Heart left ventricle (tissue), 16 donors: ENCODE measurements around the gene DNAJB13. TPM values are rescaled to one million over a fixed set of nuclear protein-coding genes. Genes with fewer than 3 reads are reported as not detected.
A peak's percentile ranks its signal among the peaks of the same experiment; 100 is the strongest.

ENCODE experiments used
- ATAC-seq, 4 donors: fragments of 200-7000 bp; cut with Tn5 transposase; one replicate each; pipeline ENCODE4 v1.9.1; 2020 to 2022; ENCODE audit warnings: moderate library complexity in 4 of 4, mild to moderate bottlenecking in 3 of 4, moderate number of reproducible peaks in 1 of 4
- DNase-seq, 5 donors: peaks; one replicate each; pipeline ENCODE4 v3.0.0-alpha.2; 2020
- H3K27ac ChIP-seq, 12 donors: fragments of 200-600 bp; sonication (generic) in 4 of 12; one replicate each; pipeline versions ENCODE4 v1.5.0 to v1.8.0; 2016 to 2022; ENCODE audit warnings: mild to moderate bottlenecking in 2 of 12
- H3K27me3 ChIP-seq, 9 donors: fragments of 200-600 bp; sonication (generic) in 2 of 9; one replicate each; pipeline versions ENCODE4 v1.5.1 to v1.8.0; 2016 to 2022; ENCODE audit warnings: mild to moderate bottlenecking in 3 of 9
- H3K36me3 ChIP-seq, 9 donors: fragments of 200-600 bp; sonication (generic) in 2 of 9; one replicate each; pipeline versions ENCODE4 v1.5.0 to v1.8.0; 2018 to 2022; ENCODE audit warnings: mild to moderate bottlenecking in 2 of 9
- H3K4me1 ChIP-seq, 12 donors: fragments of 200-600 bp; sonication (generic) in 4 of 12; one replicate each; pipeline versions ENCODE4 v1.5.0 to v1.8.0; 2016 to 2022; ENCODE audit warnings: mild to moderate bottlenecking in 3 of 12
- H3K4me3 ChIP-seq, 12 donors: fragments of 200-600 bp; sonication (generic) in 4 of 12; one replicate each; pipeline versions ENCODE4 v1.5.0 to v1.8.0; 2017 to 2022; ENCODE audit warnings: mild to moderate bottlenecking in 9 of 12, moderate library complexity in 4 of 12
- H3K9me3 ChIP-seq, 12 donors: fragments of 200-600 bp; sonication (generic) in 4 of 12; one replicate each; pipeline versions ENCODE4 v1.5.0 to v1.8.0; 2016 to 2022; ENCODE audit warnings: mild to moderate bottlenecking in 1 of 12
- POLR2A ChIP-seq, 2 donors: fragments of 450-650 bp; IDR thresholded peaks; one replicate each; pipeline ENCODE4 v1.6.1; 2017; ENCODE audit warnings: antibody characterized with exemption in 2 of 2, mild to moderate bottlenecking in 2 of 2, moderate library complexity in 2 of 2
- WGBS, 4 donors: extraction: QIAGEN DNeasy Blood & Tissue Kit in 2 of 4; methylation state at CpG; one replicate each; pipeline versions ENCODE4 v1.1.5 to v1.1.7; 2013 to 2018; 5-methylcytosine and 5-hydroxymethylcytosine counted together
- intact Hi-C, 10 donors: fragments of 100-400 bp; cut with DNase I; formaldehyde crosslinking; loops; one replicate each; pipeline versions ENCODE4 v1.11.1 to v1.14.2; 2022
- polyA plus RNA-seq, 2 donors: library from polyadenylated mRNA; stranded (reverse); fragments of 200-250 nt; gene quantifications; one replicate each; pipeline ENCODE4 v1.2.3, GENCODE V29; 2013
- total RNA-seq, 9 donors: library from RNA; depleted of rRNA in 2 of 9; stranded (reverse); fragments of >200 nt in 2 of 9; fragmentation: NEBNext Ultra II Directional in 3 of 9; extraction: Animal tissue kit (Norgen Biotek cat#: 25700) in 3 of 9; gene quantifications; one replicate each; pipeline versions ENCODE4 v1.1.0 to v1.2.4, GENCODE V29; 2016 to 2023
- TF ChIP-seq, protein P1 (sequence below), 12 donors: fragments of 200-600 bp; sonication (generic) in 4 of 12; IDR thresholded peaks; one replicate each; pipeline versions ENCODE4 v1.5.0 to v1.8.0; 2018 to 2022; ENCODE audit warnings: antibody characterized with exemption in 12 of 12, mild to moderate bottlenecking in 5 of 12
- donor health status: ischemic (EF 13 %, LVEDD 7.1; RV severe dilation, severe dysfunction).
- donor health status: healthy with polysubstance abuse.
- donor health status: DM: no; HTN: yes; CAD: no.
- donor health status: DM: no; HTN: no; CAD: no.
- donor health status: ischemic (EF 25% LVEDD 6.9; RV normal size, moderate dysfunction).
- donor health status: ischemic (EF 25% LVEDD 5.7; RV mildly dilated, moderate dysfunction).
- donor health status: healthy.
- donor health status: DM: yes; HTN: yes; CAD: no.
- donor health status: ischemic (EF 35%, LVEDD 5.7; RV mildly dilated, moderate dysfunction).
- donor health status: nonischemic (EF 11% LVEDD 7.7; RV severe dilation, severe dysfunction).
- donor health status: DM: yes; HTN: yes; CAD: no.
- donor health status: PGD.
- donor health status: ischemic (EF 29% LVEDD 5.4; RV normal size, mild dysfunction).
- donor health status: nonischemic (EF 23%, LVEDD 6.1; RV moderate dilation, normal function).

The DNAJB13 gene
- total and polyA plus RNA-seq, 11 donors, result 0.14 TPM; not detected in 10

DNA sequence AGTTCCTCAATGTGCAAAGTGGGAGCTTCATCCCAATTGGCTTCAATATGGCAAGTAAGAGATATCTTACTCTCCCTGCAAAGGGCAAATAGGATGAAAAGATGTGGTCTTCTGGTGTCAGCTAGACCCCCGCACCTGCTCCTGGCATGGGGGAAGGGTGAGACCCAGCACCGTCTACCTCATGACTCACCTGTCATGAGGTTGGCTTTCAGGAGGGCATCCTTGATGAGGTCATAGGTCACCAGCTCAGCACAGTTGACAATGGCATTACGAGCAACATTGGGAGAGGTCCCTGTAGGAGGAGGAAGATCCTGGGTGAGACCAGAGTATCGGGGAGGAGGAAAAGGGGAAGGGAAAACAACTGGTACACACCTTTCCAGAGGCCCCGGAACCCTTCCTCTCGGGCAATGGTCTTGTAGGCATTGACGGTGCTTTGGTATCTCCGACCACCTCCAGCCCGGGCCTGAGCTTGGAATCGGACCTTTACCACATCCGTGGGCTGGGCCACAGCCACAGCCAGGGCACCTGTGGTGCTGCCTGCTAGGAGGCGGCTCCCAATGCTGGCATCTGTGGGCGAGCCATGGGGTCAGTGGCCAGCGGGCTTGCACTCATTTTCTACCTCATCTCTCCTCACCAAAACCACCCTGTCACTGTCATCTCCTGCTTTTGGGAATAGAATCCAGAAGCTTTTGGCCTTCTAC, 25.8 kb downstream of the DNAJB13 start:
- peaks cover 0 to 78% (median 6%) of the 10 kb centered on the region in 12 donors for H3K4me1 ChIP-seq
- WGBS, 4 donors, result 91 to 99% (median 95%) methylated on average over 14 of the region's 14 CpGs
- peaks cover 0 to 72% (median 15%) of the 10 kb centered on the region in 9 donors for H3K36me3 ChIP-seq
- H3K27ac ChIP-seq, result peak overlapping the region in 1 of 12 donors; percentile 27
- ATAC-seq (no peak), DNase-seq (peak in 1 of 5 donors; percentile 55)
- no peak overlapping the region for H3K4me3 ChIP-seq
- H3K9me3 ChIP-seq, result no peaks in the 10 kb centered on the region
- H3K27me3 ChIP-seq, result no peaks in the 10 kb centered on the region
- intact Hi-C loops, result no loop called here
- TF ChIP-seq POLR2A (IDR thresholded peaks at IDR 0.05), result no peak
- TF ChIP-seq, protein P1, sequence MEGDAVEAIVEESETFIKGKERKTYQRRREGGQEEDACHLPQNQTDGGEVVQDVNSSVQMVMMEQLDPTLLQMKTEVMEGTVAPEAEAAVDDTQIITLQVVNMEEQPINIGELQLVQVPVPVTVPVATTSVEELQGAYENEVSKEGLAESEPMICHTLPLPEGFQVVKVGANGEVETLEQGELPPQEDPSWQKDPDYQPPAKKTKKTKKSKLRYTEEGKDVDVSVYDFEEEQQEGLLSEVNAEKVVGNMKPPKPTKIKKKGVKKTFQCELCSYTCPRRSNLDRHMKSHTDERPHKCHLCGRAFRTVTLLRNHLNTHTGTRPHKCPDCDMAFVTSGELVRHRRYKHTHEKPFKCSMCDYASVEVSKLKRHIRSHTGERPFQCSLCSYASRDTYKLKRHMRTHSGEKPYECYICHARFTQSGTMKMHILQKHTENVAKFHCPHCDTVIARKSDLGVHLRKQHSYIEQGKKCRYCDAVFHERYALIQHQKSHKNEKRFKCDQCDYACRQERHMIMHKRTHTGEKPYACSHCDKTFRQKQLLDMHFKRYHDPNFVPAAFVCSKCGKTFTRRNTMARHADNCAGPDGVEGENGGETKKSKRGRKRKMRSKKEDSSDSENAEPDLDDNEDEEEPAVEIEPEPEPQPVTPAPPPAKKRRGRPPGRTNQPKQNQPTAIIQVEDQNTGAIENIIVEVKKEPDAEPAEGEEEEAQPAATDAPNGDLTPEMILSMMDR (IDR thresholded peaks at IDR 0.05), result no peak

DNA sequence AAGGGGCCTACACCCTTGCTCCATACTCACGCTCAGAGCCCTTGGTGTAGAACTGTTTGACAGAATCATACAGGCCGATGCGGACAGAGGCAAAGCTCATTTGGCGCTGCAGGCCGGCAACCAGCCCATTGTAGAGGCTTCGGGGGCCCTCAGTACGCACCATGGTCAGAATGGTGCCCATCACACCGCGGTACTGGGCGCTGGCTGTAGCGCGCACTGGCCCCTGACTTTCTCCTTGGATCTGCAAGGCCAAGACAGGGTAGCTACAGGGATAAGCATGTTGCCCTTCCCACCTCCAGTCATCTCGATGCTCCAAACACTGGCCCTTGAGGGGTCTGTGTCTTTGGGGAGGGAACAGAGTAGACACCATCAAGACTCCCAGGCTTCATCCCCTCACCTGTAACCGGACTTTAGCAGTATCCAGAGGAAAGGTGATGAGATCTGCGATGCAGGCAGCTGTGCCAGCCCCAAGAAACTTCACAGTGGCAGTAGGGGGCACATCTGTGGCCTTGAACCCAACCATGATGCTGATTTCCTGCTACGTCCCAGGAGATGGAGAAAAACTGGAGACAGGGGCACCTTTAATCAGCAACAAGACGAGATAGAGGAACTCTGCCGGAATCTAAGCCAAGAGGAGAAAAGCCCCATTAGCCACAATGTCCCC, 27.2 kb downstream of the DNAJB13 start:
- intact Hi-C loops, result no loop called here
- H3K4me1 ChIP-seq, result peaks cover 0 to 78% (median 12%) of the 10 kb centered on the region in 12 donors
- peaks cover 0 to 72% (median 15%) of the 10 kb centered on the region in 9 donors for H3K36me3 ChIP-seq
- peak overlapping the region in 1 of 12 donors; percentile 85 for H3K4me3 ChIP-seq
- 96 to 98% (median 98%) methylated on average over 15 to 18 of the region's 18 CpGs for WGBS, 4 donors
- no peaks in the 10 kb centered on the region for H3K9me3 ChIP-seq
- H3K27me3 ChIP-seq, result no peaks in the 10 kb centered on the region
- DNase-seq (no peak), ATAC-seq (no peak)
- H3K27ac ChIP-seq, result peak overlapping the region in 1 of 12 donors; percentile 91
- TF ChIP-seq, protein P1 (IDR thresholded peaks at IDR 0.05), result no peak
- TF ChIP-seq POLR2A (IDR thresholded peaks at IDR 0.05), result no peak

DNA sequence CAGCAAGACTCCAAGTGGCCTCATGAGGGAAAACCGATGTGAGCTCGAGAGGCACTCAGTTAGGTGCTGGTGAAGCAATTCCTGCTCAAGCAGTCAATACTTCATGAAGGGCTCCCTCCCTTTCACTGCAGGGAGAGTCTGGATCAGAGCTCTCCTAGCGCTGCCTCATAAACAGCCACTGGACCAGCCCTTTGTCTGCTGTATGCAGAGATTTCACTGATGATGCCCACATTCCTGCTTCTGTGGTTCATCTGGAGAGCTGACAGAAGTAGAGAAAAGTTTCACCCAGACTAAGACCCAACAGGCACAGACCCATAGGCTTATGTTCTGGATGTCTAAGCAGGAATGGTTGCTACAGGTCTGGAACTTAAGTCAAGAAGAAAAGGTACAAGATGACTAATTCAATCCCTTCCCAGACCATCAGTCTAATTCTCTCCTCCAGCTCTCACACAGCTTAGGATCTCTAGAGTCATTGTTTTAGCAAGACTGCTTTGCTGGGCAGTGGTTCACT, 27.8 kb downstream of the DNAJB13 start:
- intact Hi-C loops, result no loop called here
- no peak for DNase-seq
- TF ChIP-seq POLR2A (IDR thresholded peaks at IDR 0.05), result no peak
- TF ChIP-seq, protein P1 (IDR thresholded peaks at IDR 0.05), result no peak
- Histone ChIP-seq H3K27ac (peak overlapping the region in 1 of 12 donors; percentile 91), H3K36me3 (peaks cover 0 to 72% (median 15%) of the 10 kb centered on the region in 9 donors), H3K4me3 (peak overlapping the region in 1 of 12 donors; percentile 85), H3K27me3 (no peaks in the 10 kb centered on the region), H3K9me3 (no peaks in the 10 kb centered on the region), H3K4me1 (peaks cover 0 to 75% (median 13%) of the 10 kb centered on the region in 12 donors)
- 90 to 97% (median 95%) methylated on average over 3 of the region's 3 CpGs for WGBS, 4 donors
- ATAC-seq, result no peak
